ENCODE data around the gene TMEM167A.

TMEM167A gene

DNA sequence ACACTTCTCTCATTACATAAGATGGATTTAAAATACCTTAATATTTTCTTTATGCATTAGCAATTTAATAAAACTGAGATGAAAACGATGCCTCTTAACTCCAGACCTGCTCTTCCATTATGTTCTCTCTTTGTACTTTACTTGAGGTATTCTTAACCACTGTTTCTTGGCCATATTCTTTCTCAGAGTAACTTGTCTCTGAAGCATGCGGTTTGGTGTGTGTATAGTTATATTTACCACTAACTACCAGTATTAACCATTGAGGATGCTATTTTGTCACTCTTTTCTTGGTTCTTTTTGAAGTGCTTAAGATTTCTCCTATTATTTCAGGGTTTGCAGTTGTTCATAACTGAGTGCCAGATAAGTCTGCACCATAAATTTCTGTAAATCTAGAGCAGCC is 17.9 kb downstream of the TMEM167A start:
- no peak overlapping the region for H3K27ac ChIP-seq (ENCODE audit: low read length)
- no peaks in the 10 kb centered on the region for H3K27me3 ChIP-seq (ENCODE audit: control insufficient read depth in 1 of 2, insufficient read depth in 2 of 2, low read length in 2 of 2)
- no peak overlapping the region for H3K4me3 ChIP-seq (ENCODE audit: low read length in 2 of 2)
- no peak overlapping the region for H3K9ac ChIP-seq (ENCODE audit: low read length in 2 of 2)
- peaks cover 0 to 5% of the 10 kb centered on the region in 2 donors for H3K36me3 ChIP-seq (ENCODE audit: control insufficient read depth in 2 of 2, insufficient read depth in 2 of 2, low read length in 2 of 2)
- H3K9me3 ChIP-seq (ENCODE audit: control insufficient read depth in 2 of 2, low read length in 2 of 2), result no peaks in the 10 kb centered on the region
- no peaks in the 10 kb centered on the region for H3K4me1 ChIP-seq (ENCODE audit: control insufficient read depth, insufficient read depth, low read length)

DNA sequence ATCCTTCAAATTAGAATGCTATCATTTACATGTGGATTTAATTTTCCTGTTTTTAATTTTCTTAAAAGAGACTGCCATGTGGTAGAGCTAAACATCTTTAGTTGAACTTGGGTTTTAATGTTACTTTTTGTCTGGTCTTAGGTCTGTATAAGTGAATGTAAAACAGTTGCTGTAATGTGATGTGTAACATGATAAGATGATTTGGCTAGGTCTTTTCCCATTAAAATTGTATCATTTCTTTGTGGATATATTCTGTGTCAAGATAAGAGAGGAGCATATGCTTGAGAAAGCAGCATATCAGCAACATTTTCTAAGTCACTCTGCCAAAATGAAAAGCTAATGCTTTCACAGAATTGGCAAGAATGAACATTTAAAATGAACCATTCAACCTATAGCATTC is 18.5 kb downstream of the TMEM167A start:
- Histone ChIP-seq H3K27me3 (ENCODE audit: control insufficient read depth in 1 of 2, insufficient read depth in 2 of 2, low read length in 2 of 2) (no peaks in the 10 kb centered on the region), H3K27ac (ENCODE audit: low read length) (no peak overlapping the region), H3K4me1 (ENCODE audit: control insufficient read depth, insufficient read depth, low read length) (no peaks in the 10 kb centered on the region), H3K36me3 (ENCODE audit: control insufficient read depth in 2 of 2, insufficient read depth in 2 of 2, low read length in 2 of 2) (peaks cover 0 to 5% of the 10 kb centered on the region in 2 donors), H3K4me3 (ENCODE audit: low read length in 2 of 2) (no peak overlapping the region), H3K9ac (ENCODE audit: low read length in 2 of 2) (no peak overlapping the region), H3K9me3 (ENCODE audit: control insufficient read depth in 2 of 2, low read length in 2 of 2) (no peaks in the 10 kb centered on the region)

DNA sequence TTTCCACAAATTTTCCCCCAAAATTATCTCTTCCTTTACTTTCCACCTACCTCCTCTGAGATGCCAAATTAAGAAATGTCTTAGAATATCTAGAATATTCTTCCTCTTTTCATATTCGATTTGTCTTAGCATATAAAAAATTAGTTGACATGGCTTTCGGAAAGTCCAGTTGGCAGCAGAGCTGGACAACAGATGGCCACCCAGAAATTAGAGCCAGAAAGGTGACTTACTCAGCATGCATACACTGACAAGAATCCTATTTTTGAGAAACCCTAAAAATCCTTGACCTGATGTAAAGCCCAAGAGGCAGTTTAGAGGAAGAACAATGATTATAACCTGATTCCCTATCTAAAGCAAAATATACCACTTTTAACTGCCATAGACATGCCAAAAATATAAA is 22.0 kb downstream of the TMEM167A start:
- Histone ChIP-seq H3K27ac (ENCODE audit: low read length) (no peak overlapping the region), H3K9me3 (ENCODE audit: control insufficient read depth in 2 of 2, low read length in 2 of 2) (no peaks in the 10 kb centered on the region), H3K36me3 (ENCODE audit: control insufficient read depth in 2 of 2, insufficient read depth in 2 of 2, low read length in 2 of 2) (peaks cover 0 to 5% of the 10 kb centered on the region in 2 donors), H3K9ac (ENCODE audit: low read length in 2 of 2) (no peak overlapping the region), H3K4me3 (ENCODE audit: low read length in 2 of 2) (no peak overlapping the region), H3K27me3 (ENCODE audit: control insufficient read depth in 1 of 2, insufficient read depth in 2 of 2, low read length in 2 of 2) (no peaks in the 10 kb centered on the region), H3K4me1 (ENCODE audit: control insufficient read depth, insufficient read depth, low read length) (no peaks in the 10 kb centered on the region)

DNA sequence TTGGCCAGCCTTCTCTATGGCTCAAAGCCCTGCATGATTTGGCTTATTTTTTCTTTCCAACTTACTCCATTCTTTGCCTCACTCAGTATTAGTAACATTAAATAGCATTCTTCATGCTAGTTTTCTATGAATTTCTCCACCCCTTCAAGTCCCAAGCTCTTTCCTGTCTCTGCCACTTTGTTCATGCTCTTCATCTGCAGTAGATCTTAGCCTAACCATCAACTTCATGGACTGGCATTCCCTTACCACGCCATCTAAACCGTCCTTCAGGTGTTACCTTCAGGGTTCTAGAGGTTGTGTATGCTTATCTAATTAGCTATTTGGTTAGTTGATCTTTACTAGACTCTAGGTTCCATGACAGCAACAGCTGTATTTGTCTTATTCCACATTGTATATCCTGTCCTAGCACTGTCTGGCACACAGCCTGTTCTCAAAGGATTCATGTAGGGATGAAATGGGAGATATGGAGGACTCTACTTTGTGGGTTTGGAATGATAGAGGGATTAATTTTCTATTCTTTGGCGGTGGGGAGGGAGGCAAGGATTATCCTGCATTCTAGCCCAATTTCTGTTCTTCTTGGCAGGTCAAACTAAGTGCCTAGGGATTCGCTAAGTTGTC is 26.4 kb downstream of the TMEM167A start:
- Histone ChIP-seq H3K36me3 (ENCODE audit: control insufficient read depth in 2 of 2, insufficient read depth in 2 of 2, low read length in 2 of 2) (no peaks in the 10 kb centered on the region), H3K4me3 (ENCODE audit: low read length in 2 of 2) (no peak overlapping the region), H3K4me1 (ENCODE audit: control insufficient read depth, insufficient read depth, low read length) (no peaks in the 10 kb centered on the region), H3K27me3 (ENCODE audit: control insufficient read depth in 1 of 2, insufficient read depth in 2 of 2, low read length in 2 of 2) (no peaks in the 10 kb centered on the region), H3K27ac (ENCODE audit: low read length) (no peak overlapping the region), H3K9ac (ENCODE audit: low read length in 2 of 2) (no peak overlapping the region), H3K9me3 (ENCODE audit: control insufficient read depth in 2 of 2, low read length in 2 of 2) (no peaks in the 10 kb centered on the region)

DNA sequence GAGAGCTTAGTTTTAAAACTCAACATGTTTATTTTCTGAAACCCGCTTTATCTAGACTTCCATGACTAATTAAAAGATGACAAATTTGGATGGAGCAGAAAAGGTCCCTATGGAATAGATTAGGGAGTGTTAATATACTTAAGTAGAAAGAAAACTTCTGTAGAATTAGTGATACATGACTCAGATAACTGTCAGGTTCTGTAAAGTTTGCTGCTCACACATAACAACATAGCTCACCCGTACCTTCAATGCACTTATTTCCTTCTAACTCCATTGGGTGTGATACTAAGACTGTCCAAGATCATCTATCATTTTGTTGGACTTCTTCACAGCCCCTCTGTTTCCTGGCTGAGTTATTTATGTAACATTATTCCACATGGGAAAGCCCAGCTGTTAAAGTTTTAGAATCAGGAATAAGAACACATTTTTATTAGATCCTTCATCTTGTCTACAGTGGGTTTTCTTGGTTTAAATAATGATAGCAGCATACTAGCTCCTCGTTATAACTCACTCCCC is 27.8 kb downstream of the TMEM167A start:
- Histone ChIP-seq H3K9me3 (ENCODE audit: control insufficient read depth in 2 of 2, low read length in 2 of 2) (no peaks in the 10 kb centered on the region), H3K4me3 (ENCODE audit: low read length in 2 of 2) (no peak overlapping the region), H3K36me3 (ENCODE audit: control insufficient read depth in 2 of 2, insufficient read depth in 2 of 2, low read length in 2 of 2) (no peaks in the 10 kb centered on the region), H3K27me3 (ENCODE audit: control insufficient read depth in 1 of 2, insufficient read depth in 2 of 2, low read length in 2 of 2) (no peaks in the 10 kb centered on the region), H3K4me1 (ENCODE audit: control insufficient read depth, insufficient read depth, low read length) (no peaks in the 10 kb centered on the region), H3K9ac (ENCODE audit: low read length in 2 of 2) (no peak overlapping the region), H3K27ac (ENCODE audit: low read length) (no peak overlapping the region)

DNA sequence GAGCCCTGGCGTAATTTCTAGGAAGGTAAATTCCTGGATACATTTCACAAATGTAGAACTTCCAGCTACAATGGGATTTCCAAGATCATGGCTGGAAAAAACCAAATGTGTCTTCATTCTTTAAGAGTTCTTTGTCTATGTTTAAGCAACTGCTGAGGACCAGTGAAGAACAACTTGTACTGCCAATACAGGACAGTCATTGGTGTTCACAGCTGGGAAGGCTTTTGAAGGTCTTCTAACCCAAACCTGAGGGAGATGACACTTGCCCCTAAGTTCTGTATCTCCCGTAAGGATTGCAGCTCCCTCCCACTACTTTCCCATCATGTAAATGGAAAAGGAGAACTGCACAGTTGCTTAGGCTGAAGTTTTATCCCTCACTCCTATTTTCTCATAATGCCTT is 28.4 kb downstream of the TMEM167A start:
- no peak overlapping the region for H3K27ac ChIP-seq (ENCODE audit: low read length)
- no peaks in the 10 kb centered on the region for H3K36me3 ChIP-seq (ENCODE audit: control insufficient read depth in 2 of 2, insufficient read depth in 2 of 2, low read length in 2 of 2)
- H3K4me1 ChIP-seq (ENCODE audit: control insufficient read depth, insufficient read depth, low read length), result no peaks in the 10 kb centered on the region
- H3K27me3 ChIP-seq (ENCODE audit: control insufficient read depth in 1 of 2, insufficient read depth in 2 of 2, low read length in 2 of 2), result no peaks in the 10 kb centered on the region
- no peak overlapping the region for H3K4me3 ChIP-seq (ENCODE audit: low read length in 2 of 2)
- H3K9ac ChIP-seq (ENCODE audit: low read length in 2 of 2), result no peak overlapping the region
- no peaks in the 10 kb centered on the region for H3K9me3 ChIP-seq (ENCODE audit: control insufficient read depth in 2 of 2, low read length in 2 of 2)

DNA sequence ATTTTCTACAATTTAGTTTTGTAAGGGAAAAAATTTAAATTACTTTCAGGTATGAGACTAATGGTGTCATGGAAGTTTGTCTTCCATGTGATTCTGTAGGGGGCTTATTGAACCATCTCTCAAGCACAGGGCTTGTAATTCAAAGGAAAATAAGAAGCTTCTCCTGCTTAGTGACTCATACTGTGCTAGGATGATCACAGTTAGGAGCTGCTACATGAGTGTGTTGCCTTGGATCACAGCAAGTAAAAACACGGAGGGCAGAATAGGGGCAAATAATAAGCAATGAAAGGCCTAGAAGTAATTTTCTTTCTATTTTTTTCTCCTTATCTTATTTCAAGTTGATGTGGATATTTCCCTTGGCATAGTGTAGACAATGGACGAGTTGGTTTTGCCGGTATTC is 28.9 kb downstream of the TMEM167A start:
- H3K9me3 ChIP-seq (ENCODE audit: control insufficient read depth in 2 of 2, low read length in 2 of 2), result no peaks in the 10 kb centered on the region
- no peaks in the 10 kb centered on the region for H3K36me3 ChIP-seq (ENCODE audit: control insufficient read depth in 2 of 2, insufficient read depth in 2 of 2, low read length in 2 of 2)
- no peaks in the 10 kb centered on the region for H3K4me1 ChIP-seq (ENCODE audit: control insufficient read depth, insufficient read depth, low read length)
- H3K4me3 ChIP-seq (ENCODE audit: low read length in 2 of 2), result no peak overlapping the region
- H3K9ac ChIP-seq (ENCODE audit: low read length in 2 of 2), result no peak overlapping the region
- no peaks in the 10 kb centered on the region for H3K27me3 ChIP-seq (ENCODE audit: control insufficient read depth in 1 of 2, insufficient read depth in 2 of 2, low read length in 2 of 2)
- no peak overlapping the region for H3K27ac ChIP-seq (ENCODE audit: low read length)

DNA sequence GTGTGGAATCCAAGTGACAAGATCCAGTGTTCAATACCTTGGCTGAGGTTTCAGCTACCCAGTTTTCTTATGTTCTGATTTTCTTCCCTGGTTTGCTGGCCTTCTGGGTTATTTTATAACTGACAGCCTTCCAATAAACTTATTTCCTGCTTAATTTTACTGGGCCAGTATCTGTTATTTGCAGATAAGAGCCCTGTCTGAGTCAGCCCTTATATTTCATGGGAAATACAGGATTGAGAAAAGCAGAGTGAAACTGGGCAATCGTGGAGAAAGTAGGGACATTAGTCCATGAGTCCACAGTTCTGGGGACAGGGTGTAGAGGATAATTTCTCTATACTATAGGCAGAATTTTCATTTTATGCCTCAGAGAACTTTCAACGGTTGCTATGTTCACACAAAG is 32.3 kb downstream of the TMEM167A start:
- Histone ChIP-seq H3K27ac (ENCODE audit: low read length) (no peak overlapping the region), H3K9ac (ENCODE audit: low read length in 2 of 2) (no peak overlapping the region), H3K4me1 (ENCODE audit: control insufficient read depth, insufficient read depth, low read length) (no peaks in the 10 kb centered on the region), H3K4me3 (ENCODE audit: low read length in 2 of 2) (no peak overlapping the region), H3K27me3 (ENCODE audit: control insufficient read depth in 1 of 2, insufficient read depth in 2 of 2, low read length in 2 of 2) (no peaks in the 10 kb centered on the region), H3K9me3 (ENCODE audit: control insufficient read depth in 2 of 2, low read length in 2 of 2) (no peaks in the 10 kb centered on the region), H3K36me3 (ENCODE audit: control insufficient read depth in 2 of 2, insufficient read depth in 2 of 2, low read length in 2 of 2) (no peaks in the 10 kb centered on the region)

DNA sequence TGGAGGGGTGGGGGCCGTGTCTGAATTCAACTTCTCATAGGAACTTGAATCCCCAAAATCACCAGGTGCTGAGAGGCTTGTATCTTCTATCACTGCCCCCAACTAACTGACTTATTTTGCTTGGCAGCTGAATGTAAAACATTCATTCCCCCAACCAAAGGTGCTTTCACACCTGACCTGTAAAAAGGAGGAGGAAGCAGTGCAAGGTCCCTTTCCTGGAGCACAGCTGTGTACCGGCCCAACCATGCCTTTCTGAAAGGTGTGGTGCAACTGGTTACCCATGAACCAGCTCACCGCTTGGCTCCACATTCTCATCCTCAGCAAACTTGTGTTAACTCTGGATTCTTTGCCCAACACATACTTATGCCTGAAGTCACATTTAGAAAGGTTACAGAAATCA is 34.7 kb downstream of the TMEM167A start:
- no peaks in the 10 kb centered on the region for H3K9me3 ChIP-seq (ENCODE audit: control insufficient read depth in 2 of 2, low read length in 2 of 2)
- H3K4me3 ChIP-seq (ENCODE audit: low read length in 2 of 2), result no peak overlapping the region
- no peaks in the 10 kb centered on the region for H3K36me3 ChIP-seq (ENCODE audit: control insufficient read depth in 2 of 2, insufficient read depth in 2 of 2, low read length in 2 of 2)
- no peak overlapping the region for H3K9ac ChIP-seq (ENCODE audit: low read length in 2 of 2)
- no peaks in the 10 kb centered on the region for H3K27me3 ChIP-seq (ENCODE audit: control insufficient read depth in 1 of 2, insufficient read depth in 2 of 2, low read length in 2 of 2)
- H3K4me1 ChIP-seq (ENCODE audit: control insufficient read depth, insufficient read depth, low read length), result no peaks in the 10 kb centered on the region
- H3K27ac ChIP-seq (ENCODE audit: low read length), result no peak overlapping the region

DNA sequence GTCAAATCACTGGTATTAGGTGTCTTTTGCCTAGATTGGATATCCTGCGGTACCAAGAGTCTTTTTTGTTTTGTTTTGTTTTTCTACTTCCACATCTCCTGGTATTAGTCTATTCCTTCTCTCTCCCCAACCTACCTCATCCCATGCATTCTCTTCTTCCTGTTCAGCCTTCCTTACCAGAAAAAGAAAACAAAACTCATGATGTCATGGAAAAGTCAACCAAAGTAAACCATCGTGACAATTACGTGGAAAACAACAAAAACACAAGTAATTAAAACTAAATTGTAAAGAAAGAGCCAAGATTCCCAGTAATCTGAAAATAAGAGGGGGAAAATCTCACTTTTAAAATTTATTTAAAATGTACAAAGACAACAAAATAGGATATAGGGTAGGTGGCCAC is 38.3 kb downstream of the TMEM167A start:
- H3K27me3 ChIP-seq (ENCODE audit: control insufficient read depth in 1 of 2, insufficient read depth in 2 of 2, low read length in 2 of 2), result no peaks in the 10 kb centered on the region
- no peak overlapping the region for H3K27ac ChIP-seq (ENCODE audit: low read length)
- peaks cover 6% of the 10 kb centered on the region for H3K4me1 ChIP-seq (ENCODE audit: control insufficient read depth, insufficient read depth, low read length)
- H3K9me3 ChIP-seq (ENCODE audit: control insufficient read depth in 2 of 2, low read length in 2 of 2), result no peaks in the 10 kb centered on the region
- H3K36me3 ChIP-seq (ENCODE audit: control insufficient read depth in 2 of 2, insufficient read depth in 2 of 2, low read length in 2 of 2), result no peaks in the 10 kb centered on the region
- no peak overlapping the region for H3K9ac ChIP-seq (ENCODE audit: low read length in 2 of 2)
- H3K4me3 ChIP-seq (ENCODE audit: low read length in 2 of 2), result no peak overlapping the region

DNA sequence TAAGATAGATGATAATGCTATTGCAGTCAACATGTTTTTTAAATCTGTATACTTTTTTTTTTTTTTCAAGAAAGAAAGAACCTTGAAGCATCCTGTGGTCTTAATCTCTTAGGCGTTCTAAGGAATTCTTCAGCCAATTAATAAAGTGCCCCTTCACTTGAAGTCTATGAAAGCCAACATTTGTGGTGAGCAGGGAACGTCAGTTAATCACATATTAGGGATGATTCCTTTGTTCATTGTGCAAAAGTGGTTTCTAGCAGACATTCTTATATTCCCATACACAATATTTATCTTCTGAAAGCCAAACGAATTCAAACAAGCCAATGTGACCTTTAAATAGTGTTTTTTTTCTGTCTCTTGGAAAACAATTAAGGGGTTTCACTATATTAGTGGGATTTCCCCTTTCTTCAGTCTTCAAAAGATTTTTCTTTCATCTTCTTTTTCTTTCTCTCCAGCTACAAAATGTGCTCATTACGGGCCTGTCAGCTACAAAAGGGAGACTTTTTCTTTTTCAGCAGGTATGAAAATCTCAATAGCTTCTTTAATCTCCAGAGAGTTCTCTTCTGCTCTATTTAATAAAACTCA is 40.1 kb downstream of the TMEM167A start:
- Histone ChIP-seq H3K4me3 (ENCODE audit: low read length in 2 of 2) (no peak overlapping the region), H3K9ac (ENCODE audit: low read length in 2 of 2) (no peak overlapping the region), H3K27me3 (ENCODE audit: control insufficient read depth in 1 of 2, insufficient read depth in 2 of 2, low read length in 2 of 2) (no peaks in the 10 kb centered on the region), H3K36me3 (ENCODE audit: control insufficient read depth in 2 of 2, insufficient read depth in 2 of 2, low read length in 2 of 2) (no peaks in the 10 kb centered on the region), H3K27ac (ENCODE audit: low read length) (no peak overlapping the region), H3K9me3 (ENCODE audit: control insufficient read depth in 2 of 2, low read length in 2 of 2) (no peaks in the 10 kb centered on the region), H3K4me1 (ENCODE audit: control insufficient read depth, insufficient read depth, low read length) (peaks cover 6% of the 10 kb centered on the region)
